Measurements from ENCODE around the gene HMGN1. TPM values are rescaled to one million over a fixed set of nuclear protein-coding genes. Genes with fewer than 3 reads are reported as not detected.

The HMGN1 gene
- total RNA-seq, 1 experiment from 2014 or later: 293 TPM

DNA sequence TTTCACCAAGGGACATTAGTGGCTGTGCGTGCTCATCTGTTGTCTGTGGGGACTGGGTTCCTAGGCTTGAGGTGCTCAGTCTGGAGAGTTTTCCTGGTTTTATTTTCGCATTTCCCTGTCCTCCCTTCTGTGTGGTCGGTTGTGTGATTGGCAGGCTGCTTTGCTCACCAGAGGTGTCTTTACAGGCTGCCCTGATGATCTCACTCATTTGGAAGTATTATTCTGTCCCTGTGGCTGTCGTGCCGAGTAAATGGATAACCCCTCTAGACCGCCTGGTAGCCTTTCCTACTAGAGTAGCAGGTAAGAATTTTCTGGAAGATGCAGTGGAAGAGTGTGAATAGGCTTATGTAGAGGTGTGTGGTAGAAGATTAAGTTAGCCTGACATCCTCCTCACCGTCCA, 44.1 kb upstream of the HMGN1 start:
- POLR2A ChIA-PET: no interaction called here
- no peak for DNase-seq (ENCODE audit: low read depth, low spot score)
- in situ Hi-C loops (cut with HindIII; ENCODE audit: low pct_unique_long_range_greater_than_20kb, low sequenced_read_pairs) (no loop called here), intact Hi-C loops (cut with micrococcal nuclease; ENCODE audit: unreplicated experiment) (no loop called here)
- H3K27me3 ChIP-seq (ENCODE audit: control insufficient read depth, insufficient read depth, low read length): no peaks in the 10 kb centered on the region
- no peak for ATAC-seq
- H3K9me3 ChIP-seq (ENCODE audit: control insufficient read depth, insufficient read depth, low read depth, low read length): no peaks in the 10 kb centered on the region
- H3K36me3 ChIP-seq (ENCODE audit: control insufficient read depth, insufficient read depth, low read length): no peaks in the 10 kb centered on the region; the same call in 1 of the 2 replicates
- TF ChIP-seq CTCF (IDR thresholded peaks at IDR 0.05) (no peak), REST (IDR thresholded peaks at IDR 0.05; ENCODE audit: insufficient read depth in 1 of 2, low read depth in 2 of 2, low read length in 1 of 2) (no peak), POLR2AphosphoS5 (IDR thresholded peaks at IDR 0.05; ENCODE audit: low read depth, low read length) (no peak), SIN3A (IDR thresholded peaks at IDR 0.05; ENCODE audit: borderline replicate concordance, insufficient read depth, low read depth, low read length) (no peak), TCF7L2 (IDR thresholded peaks at IDR 0.05; ENCODE audit: low read depth, low read length) (no peak)
- peaks cover 5% of the 10 kb centered on the region for H3K4me1 ChIP-seq (ENCODE audit: control insufficient read depth, insufficient read depth, low read length)
- H3K4me3 ChIP-seq (ENCODE audit: low read depth in 2 of 2, low read length in 2 of 2): no peak overlapping the region
- no TSS peak for BruUV-seq (replicated peaks)
- CTCF ChIA-PET: no interaction called here
- H3K27ac ChIP-seq (ENCODE audit: low read length): no peak overlapping the region

- POLR2A ChIA-PET: no interaction called here
- in situ Hi-C loops (cut with HindIII; ENCODE audit: low pct_unique_long_range_greater_than_20kb, low sequenced_read_pairs): no loop called here
- H3K27me3 ChIP-seq (ENCODE audit: control insufficient read depth, insufficient read depth, low read length): no peaks in the 10 kb centered on the region
- H3K4me1 ChIP-seq (ENCODE audit: control insufficient read depth, insufficient read depth, low read length): peaks cover 15% of the 10 kb centered on the region
- no peak for DNase-seq (ENCODE audit: low read depth, low spot score)
- H3K9me3 ChIP-seq (ENCODE audit: control insufficient read depth, insufficient read depth, low read depth, low read length): no peaks in the 10 kb centered on the region
- TF ChIP-seq POLR2AphosphoS5 (IDR thresholded peaks at IDR 0.05; ENCODE audit: low read depth, low read length) (no peak), TCF7L2 (IDR thresholded peaks at IDR 0.05; ENCODE audit: low read depth, low read length) (no peak), CTCF (IDR thresholded peaks at IDR 0.05) (no peak), REST (IDR thresholded peaks at IDR 0.05; ENCODE audit: insufficient read depth in 1 of 2, low read depth in 2 of 2, low read length in 1 of 2) (no peak), SIN3A (IDR thresholded peaks at IDR 0.05; ENCODE audit: borderline replicate concordance, insufficient read depth, low read depth, low read length) (no peak)
- intact Hi-C loops (cut with micrococcal nuclease; ENCODE audit: unreplicated experiment): no loop called here
- ATAC-seq: no peak
- BruUV-seq (replicated peaks): no TSS peak
- no peaks in the 10 kb centered on the region; the same call in 1 of the 2 replicates for H3K36me3 ChIP-seq (ENCODE audit: control insufficient read depth, insufficient read depth, low read length)
- no peak overlapping the region for H3K27ac ChIP-seq (ENCODE audit: low read length)
- H3K4me3 ChIP-seq (ENCODE audit: low read depth in 2 of 2, low read length in 2 of 2): no peak overlapping the region
- CTCF ChIA-PET: no interaction called here
Measured at GRCh38 chr21:39390212-39390765, 41.4 kb upstream of the HMGN1 start.

All from Panc1 (cell line).